Activated CD4-positive, alpha-beta T cell treated with anti-CD3 and anti-CD28 coated beads, Interleukin-2, amount 50 U/mL, for 1 hour (primary cell): ENCODE measurements around the gene ZNF300.
"Not testable (repeated sequence)": the region's sequence is repeated elsewhere in the genome, so short reads cannot be mapped to it uniquely, and the experiment has no call there.

Source experiments
- DNase-seq: peaks from one replicate; pipeline ENCODE4 v3.0.0-alpha.2; 2020

Gene ZNF300

DNA sequence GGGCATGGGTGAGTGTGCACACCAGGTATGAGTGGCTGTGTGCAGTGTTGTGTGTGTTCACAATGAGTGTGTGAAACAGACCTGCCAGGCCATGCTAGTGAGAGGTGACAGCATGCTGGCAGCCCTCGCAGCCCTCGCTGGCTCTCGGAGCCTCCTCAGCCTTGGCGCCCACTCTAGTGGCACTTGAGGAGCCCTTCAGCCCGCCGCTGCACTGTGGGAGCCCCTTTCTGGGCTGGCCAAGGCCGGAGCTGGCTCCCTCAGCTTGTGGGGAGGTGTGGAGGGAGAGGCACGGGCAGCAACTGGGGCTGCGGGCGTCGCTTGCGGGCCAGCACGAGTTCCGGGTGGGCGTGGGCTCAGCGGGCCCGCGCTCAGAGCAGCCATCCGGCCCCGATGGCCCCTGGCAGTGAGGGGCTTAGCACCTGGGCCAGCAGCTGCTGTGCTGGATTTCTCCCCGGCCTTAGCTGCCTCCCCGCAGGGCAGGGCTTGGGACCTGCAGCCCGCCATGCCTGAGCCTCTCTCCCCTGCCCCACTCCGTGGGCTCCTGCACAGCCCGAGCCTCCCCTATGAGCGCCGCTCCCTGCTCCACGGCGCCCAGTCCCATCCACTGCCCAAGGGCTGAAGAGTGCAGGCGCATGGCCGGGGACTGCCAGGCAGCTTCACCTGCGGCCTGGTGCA is 59.5 kb downstream of the ZNF300 start:
- DNase-seq, result not testable (repeated sequence)
